Progenitor cell of endocrine pancreas (in vitro differentiated cells): ENCODE results near the gene PCYOX1L. TPM values are rescaled to one million over a fixed set of nuclear protein-coding genes. Genes with fewer than 3 reads are reported as not detected.

Experiments used
- DNase-seq: peaks from one replicate; pipeline ENCODE4 v3.0.0; 2021; ENCODE audit warnings: low spot score; ENCODE audit not compliant: unreplicated experiment
- H3K27ac Mint-ChIP-seq: 2 replicates; pipeline ENCODE4 v1.8.0; 2021; ENCODE audit warnings: mild to moderate bottlenecking, moderate library complexity, mixed read lengths
- H3K27me3 Mint-ChIP-seq: 2 replicates; pipeline ENCODE4 v1.8.0; 2021; ENCODE audit warnings: mixed read lengths
- H3K36me3 Mint-ChIP-seq: 2 replicates; pipeline ENCODE4 v1.8.0; 2022; ENCODE audit warnings: mixed read lengths; ENCODE audit not compliant: insufficient read depth
- H3K4me1 Mint-ChIP-seq: 2 replicates; pipeline ENCODE4 v1.8.0; 2021; ENCODE audit warnings: low read depth, mixed read lengths
- H3K4me3 Mint-ChIP-seq: 2 replicates; pipeline ENCODE4 v1.8.0; 2021; ENCODE audit warnings: low read depth, mild to moderate bottlenecking, moderate library complexity, mixed read lengths
- H3K9me3 Mint-ChIP-seq: 2 replicates; pipeline ENCODE4 v1.8.0; 2021; ENCODE audit warnings: low read depth, mixed read lengths
- total RNA-seq: library from RNA; stranded (reverse); gene quantifications from 2 replicates; pipeline ENCODE4 v1.2.1, GENCODE V29; 2021
- TF ChIP-seq, protein P1 (sequence below): fragments of 200-600 bp; sonication (generic); IDR thresholded peaks from one replicate; pipeline ENCODE4 v1.5.0; 2021; ENCODE audit warnings: antibody characterized with exemption, mild to moderate bottlenecking; ENCODE audit not compliant: unreplicated experiment

The PCYOX1L gene
- total RNA-seq, 1 donor from 2014 or later = 20.6 TPM

DNA sequence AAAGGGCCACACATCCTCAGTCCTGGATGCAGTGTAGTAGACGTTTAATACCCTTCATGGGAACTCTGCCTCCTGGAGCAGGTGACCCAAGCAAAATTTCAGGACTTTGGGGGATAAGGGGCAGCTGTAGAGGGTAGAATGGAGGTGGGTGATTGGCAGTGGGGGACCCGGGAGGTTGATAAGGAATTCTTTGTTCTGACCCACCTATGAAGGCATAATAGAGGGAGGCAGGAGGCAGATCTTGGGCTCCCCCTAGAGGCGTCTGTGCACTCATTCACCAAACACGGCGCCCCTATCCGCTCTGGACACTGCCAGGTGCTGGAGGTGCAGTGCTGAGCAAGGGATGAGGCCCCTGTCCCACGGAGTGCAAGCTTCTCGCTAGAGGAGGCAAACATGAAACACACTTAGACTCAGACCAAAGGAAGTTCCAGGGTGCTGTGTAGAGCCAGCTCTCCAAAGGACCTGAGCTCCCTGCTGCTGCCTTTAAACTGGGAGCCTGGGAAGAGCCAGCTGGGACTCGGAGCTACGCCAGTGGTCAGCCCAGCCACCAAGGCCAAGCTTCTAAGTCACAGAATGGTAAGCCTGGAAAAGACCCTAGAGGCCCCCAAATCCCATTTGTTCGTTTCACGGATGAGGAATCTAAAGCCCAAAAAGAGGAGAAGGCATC lies 13.6 kb downstream of the PCYOX1L start:
- Mint-ChIP-seq H3K4me1 (peaks cover 2% of the 10 kb centered on the region), H3K9me3 (no peaks in the 10 kb centered on the region), H3K27me3 (no peaks in the 10 kb centered on the region), H3K36me3 (no peaks in the 10 kb centered on the region), H3K4me3 (no peak overlapping the region), H3K27ac (no peak overlapping the region)
- peak; percentile 30 for DNase-seq
- TF ChIP-seq, protein P1, sequence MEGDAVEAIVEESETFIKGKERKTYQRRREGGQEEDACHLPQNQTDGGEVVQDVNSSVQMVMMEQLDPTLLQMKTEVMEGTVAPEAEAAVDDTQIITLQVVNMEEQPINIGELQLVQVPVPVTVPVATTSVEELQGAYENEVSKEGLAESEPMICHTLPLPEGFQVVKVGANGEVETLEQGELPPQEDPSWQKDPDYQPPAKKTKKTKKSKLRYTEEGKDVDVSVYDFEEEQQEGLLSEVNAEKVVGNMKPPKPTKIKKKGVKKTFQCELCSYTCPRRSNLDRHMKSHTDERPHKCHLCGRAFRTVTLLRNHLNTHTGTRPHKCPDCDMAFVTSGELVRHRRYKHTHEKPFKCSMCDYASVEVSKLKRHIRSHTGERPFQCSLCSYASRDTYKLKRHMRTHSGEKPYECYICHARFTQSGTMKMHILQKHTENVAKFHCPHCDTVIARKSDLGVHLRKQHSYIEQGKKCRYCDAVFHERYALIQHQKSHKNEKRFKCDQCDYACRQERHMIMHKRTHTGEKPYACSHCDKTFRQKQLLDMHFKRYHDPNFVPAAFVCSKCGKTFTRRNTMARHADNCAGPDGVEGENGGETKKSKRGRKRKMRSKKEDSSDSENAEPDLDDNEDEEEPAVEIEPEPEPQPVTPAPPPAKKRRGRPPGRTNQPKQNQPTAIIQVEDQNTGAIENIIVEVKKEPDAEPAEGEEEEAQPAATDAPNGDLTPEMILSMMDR = peak; percentile 75

DNA sequence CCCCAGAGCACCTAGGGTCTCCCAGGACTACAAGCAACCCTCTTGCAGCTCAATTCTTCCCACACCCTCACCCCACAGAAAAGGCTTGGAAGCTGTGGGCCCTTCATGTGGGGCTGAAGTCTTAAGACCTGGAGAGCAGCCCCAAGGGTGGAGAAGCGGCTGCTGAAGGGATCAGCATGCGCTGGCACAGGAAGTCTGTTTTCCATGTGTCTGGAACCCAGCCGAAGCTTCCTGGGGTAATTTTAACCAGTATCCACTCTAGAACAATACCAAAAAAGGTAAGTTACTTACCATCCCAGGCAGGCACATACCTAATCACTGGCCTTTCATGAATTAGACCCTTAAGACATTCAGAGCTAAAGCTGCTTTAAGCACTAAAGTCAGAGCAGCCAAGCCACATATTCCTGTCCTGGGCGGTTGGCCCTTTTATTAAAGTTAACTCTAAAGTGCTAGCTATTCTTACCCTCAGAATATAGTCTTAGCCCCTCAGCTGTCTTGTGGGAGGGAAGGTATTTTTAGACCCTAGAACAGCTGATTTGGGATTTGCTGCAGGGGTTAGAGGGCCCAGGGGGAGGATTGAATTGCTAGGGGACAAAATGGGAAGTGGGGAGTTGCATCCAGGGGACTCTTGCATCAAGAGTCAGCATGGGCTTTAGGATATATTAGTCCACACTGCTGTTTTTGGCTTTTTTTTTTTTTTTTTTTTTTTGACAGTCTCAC lies 14.4 kb downstream of the PCYOX1L start:
- peaks cover 2% of the 10 kb centered on the region for H3K4me1 Mint-ChIP-seq
- no peaks in the 10 kb centered on the region for H3K27me3 Mint-ChIP-seq
- H3K36me3 Mint-ChIP-seq = no peaks in the 10 kb centered on the region
- no peaks in the 10 kb centered on the region for H3K9me3 Mint-ChIP-seq
- TF ChIP-seq, protein P1 = no peak
- no peak for DNase-seq
- H3K4me3 Mint-ChIP-seq = no peak overlapping the region
- no peak overlapping the region for H3K27ac Mint-ChIP-seq

DNA sequence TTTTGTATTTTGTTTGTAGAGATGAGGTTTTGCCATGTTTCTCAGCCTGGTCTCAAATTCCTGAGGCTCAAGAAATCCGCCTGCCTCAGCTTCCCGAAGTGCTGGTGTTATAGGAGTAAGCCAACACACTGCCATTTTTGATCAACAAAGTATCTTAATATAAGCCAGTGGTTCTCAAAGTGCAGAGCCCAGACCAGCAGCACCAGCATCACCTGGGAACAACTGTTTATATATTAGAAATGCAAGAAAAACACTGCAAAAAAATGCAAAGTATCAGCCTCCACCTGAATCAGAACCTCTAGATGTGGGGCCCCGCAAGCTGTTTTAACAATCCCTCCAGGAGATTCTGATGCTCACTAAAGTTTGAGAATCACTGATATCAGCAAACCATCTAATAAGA lies 15.1 kb downstream of the PCYOX1L start:
- Mint-ChIP-seq H3K4me3 (no peak overlapping the region), H3K36me3 (no peaks in the 10 kb centered on the region), H3K27me3 (no peaks in the 10 kb centered on the region), H3K4me1 (no peaks in the 10 kb centered on the region), H3K27ac (no peak overlapping the region), H3K9me3 (no peaks in the 10 kb centered on the region)
- DNase-seq = no peak
- TF ChIP-seq, protein P1 = no peak

DNA sequence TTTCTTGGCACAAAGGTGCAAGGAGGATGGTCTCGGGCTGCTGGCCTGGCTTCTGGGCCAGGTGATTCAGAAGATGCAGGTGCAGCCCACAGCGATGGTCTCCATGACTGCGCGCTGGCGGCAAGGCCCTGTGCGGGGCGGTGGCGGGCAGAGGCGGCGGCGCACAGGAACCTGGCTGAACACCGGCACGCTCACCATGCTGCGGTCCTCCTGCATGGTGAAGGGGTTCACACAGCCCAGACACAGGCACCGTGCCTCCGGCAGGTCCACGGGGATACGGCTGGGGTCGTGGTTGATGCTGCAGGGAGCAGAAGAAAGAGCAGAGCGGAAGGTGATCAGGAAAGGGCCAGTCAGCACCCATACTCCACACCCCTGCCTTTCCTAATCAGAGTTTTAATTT lies 16.5 kb downstream of the PCYOX1L start:
- no peak overlapping the region for H3K27ac Mint-ChIP-seq
- H3K36me3 Mint-ChIP-seq = no peaks in the 10 kb centered on the region
- no peaks in the 10 kb centered on the region for H3K27me3 Mint-ChIP-seq
- H3K4me3 Mint-ChIP-seq = no peak overlapping the region
- H3K9me3 Mint-ChIP-seq = no peaks in the 10 kb centered on the region
- TF ChIP-seq, protein P1 = no peak
- DNase-seq = no peak
- no peaks in the 10 kb centered on the region for H3K4me1 Mint-ChIP-seq

DNA sequence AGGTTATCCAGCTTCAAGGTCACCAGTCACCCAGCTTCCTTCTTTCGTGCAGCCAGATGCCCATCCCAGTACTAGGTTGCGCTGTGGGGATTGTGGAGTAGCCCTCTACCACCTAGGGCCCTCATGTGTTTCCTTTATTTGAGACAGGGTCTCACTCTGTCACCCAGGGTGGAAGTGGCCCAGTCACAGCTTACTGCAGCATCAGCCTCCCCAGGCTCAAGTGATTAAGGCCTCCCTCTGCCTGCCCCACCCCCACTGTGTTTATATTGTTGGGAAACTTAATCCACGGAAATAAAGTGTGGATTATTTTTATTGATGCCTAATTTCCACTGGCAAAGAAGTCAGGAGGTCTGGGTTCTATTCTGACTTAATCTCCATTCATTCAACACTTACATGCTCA lies 17.0 kb downstream of the PCYOX1L start:
- no peaks in the 10 kb centered on the region for H3K36me3 Mint-ChIP-seq
- H3K9me3 Mint-ChIP-seq = no peaks in the 10 kb centered on the region
- no peaks in the 10 kb centered on the region for H3K27me3 Mint-ChIP-seq
- H3K4me1 Mint-ChIP-seq = no peaks in the 10 kb centered on the region
- TF ChIP-seq, protein P1 = no peak
- H3K27ac Mint-ChIP-seq = no peak overlapping the region
- no peak overlapping the region for H3K4me3 Mint-ChIP-seq
- DNase-seq = no peak
